Measurements from ENCODE around the gene TTC39B.

The TTC39B gene

GRCh38 chr9:15317836-15318235, 10.8 kb upstream of the TTC39B start:
- DNase-seq (ENCODE audit: extremely low spot score), result no peak
- ChIA-PET POLR2A (no interaction called here), CTCF (interaction anchor here (1.2 kb wide), 1 partner anchor 18 kb away, joined by 3 read pairs; no protein-coding TSS in a partner anchor)
- TF ChIP-seq CTCF (IDR thresholded peaks at IDR 0.05; ENCODE audit: control extremely low read depth, extremely low read depth, low read depth, missing control alignments), result no peak

GRCh38 chr9:15311607-15312006, 4.6 kb upstream of the TTC39B start:
- ChIA-PET CTCF (interaction anchor here (1.7 kb wide), 1 partner anchor 21 kb away, joined by 4 read pairs; no protein-coding TSS in a partner anchor), POLR2A (no interaction called here)
- no peak for TF ChIP-seq CTCF (IDR thresholded peaks at IDR 0.05; ENCODE audit: control extremely low read depth, extremely low read depth, low read depth, missing control alignments)
- DNase-seq (ENCODE audit: extremely low spot score), result no peak

GRCh38 chr9:15310107-15310850, 3.3 kb upstream of the TTC39B start:
- DNase-seq (ENCODE audit: extremely low spot score), result no peak
- POLR2A ChIA-PET, result no interaction called here
- CTCF ChIA-PET, result interaction anchor here (0.7 to 1.6 kb wide), 6 partner anchors 10 to 106 kb away, joined by 3 to 4 read pairs (median 4); no protein-coding TSS in a partner anchor
- TF ChIP-seq CTCF (IDR thresholded peaks at IDR 0.05; ENCODE audit: control extremely low read depth, extremely low read depth, low read depth, missing control alignments), result no peak

GRCh38 chr9:15308511-15308910, 1.5 kb upstream of the TTC39B start:
- CTCF ChIA-PET, result interaction anchor here (1.8 to 1.9 kb wide), 2 partner anchors 10 to 225 kb away, joined by 5 to 8 read pairs; no protein-coding TSS in a partner anchor
- DNase-seq (ENCODE audit: extremely low spot score), result no peak
- TF ChIP-seq CTCF (IDR thresholded peaks at IDR 0.05; ENCODE audit: control extremely low read depth, extremely low read depth, low read depth, missing control alignments), result no peak
- POLR2A ChIA-PET, result no interaction called here

GRCh38 chr9:15307523-15307841, 466 bp upstream of the TTC39B start:
- no peak for DNase-seq (ENCODE audit: extremely low spot score)
- no peak for TF ChIP-seq CTCF (IDR thresholded peaks at IDR 0.05; ENCODE audit: control extremely low read depth, extremely low read depth, low read depth, missing control alignments)
- ChIA-PET POLR2A (interaction anchor here (0.5 kb wide), 1 partner anchor 19 kb away, joined by 3 read pairs; no protein-coding TSS in a partner anchor), CTCF (interaction anchor here (0.9 to 1.9 kb wide), 4 partner anchors 9 to 226 kb away, joined by 3 to 8 read pairs (median 4); no protein-coding TSS in a partner anchor)

GRCh38 chr9:15306068-15306756, 804 bp downstream of the TTC39B start:
- ChIA-PET CTCF (interaction anchor here (1.2 to 1.9 kb wide), 3 partner anchors 8 to 28 kb away, joined by 3 to 8 read pairs (median 4); no protein-coding TSS in a partner anchor), POLR2A (no interaction called here)
- TF ChIP-seq CTCF (IDR thresholded peaks at IDR 0.05; ENCODE audit: control extremely low read depth, extremely low read depth, low read depth, missing control alignments), result no peak
- DNase-seq (ENCODE audit: extremely low spot score), result peak; percentile 25

All from GM10248 (cell line).